K562 (cell line): ENCODE data around the gene ORMDL2. TPM values are rescaled to one million over a fixed set of nuclear protein-coding genes. Genes with fewer than 3 reads are reported as not detected.

Experiments used
- ADNP ChIP-seq: fragments of 200-800 bp; sonication (Bioruptor generic); IDR thresholded peaks from 2 replicates; pipeline ENCODE4 v1.6.1; 2016; ENCODE audit warnings: missing genetic modification characterization, missing compliant biosample characterization
- ARHGAP35 ChIP-seq: fragments of 450-650 bp; IDR thresholded peaks from 2 replicates; pipeline ENCODE4 v1.6.1; 2018; ENCODE audit not compliant: partially characterized antibody
- ASH1L ChIP-seq: fragments of 450-650 bp; IDR thresholded peaks from 2 replicates; pipeline ENCODE4 v1.6.1; 2018; ENCODE audit warnings: borderline replicate concordance, mild to moderate bottlenecking, low read depth; ENCODE audit not compliant: partially characterized antibody
- CBX1 ChIP-seq: sonication (generic); IDR thresholded peaks from 2 replicates; pipeline ENCODE4 v1.6.1; 2016; ENCODE audit warnings: antibody characterized with exemption, low read depth, mild to moderate bottlenecking
- CBX5 ChIP-seq: IDR thresholded peaks from 2 replicates; pipeline ENCODE4 v1.6.1; 2014; ENCODE audit warnings: low read depth, borderline replicate concordance
- COPS2 ChIP-seq: fragments of 450-650 bp; conservative IDR thresholded peaks from 2 replicates; pipeline ENCODE4 v1.6.1; 2016; ENCODE audit warnings: mild to moderate bottlenecking, moderate library complexity
- ELF1 ChIP-seq: fragments of 200-800 bp; sonication (Bioruptor generic); IDR thresholded peaks from 2 replicates; pipeline ENCODE4 v1.6.1; 2016; ENCODE audit warnings: missing genetic modification characterization, missing compliant biosample characterization
- FOS ChIP-seq: IDR thresholded peaks from 3 replicates; pipeline ENCODE4 v1.6.1; 2011; ENCODE audit not compliant: insufficient read length; ENCODE audit errors: extremely low read depth
- FOXA1 ChIP-seq: fragments of 450-650 bp; IDR thresholded peaks from 2 replicates; pipeline ENCODE4 v1.6.1; 2016; ENCODE audit warnings: mild to moderate bottlenecking, borderline replicate concordance
- HDAC8 ChIP-seq: fragments of 450-650 bp; IDR thresholded peaks from 2 replicates; pipeline ENCODE4 v1.6.1; 2016; ENCODE audit warnings: mild to moderate bottlenecking, missing genetic modification characterization, moderate library complexity, missing compliant biosample characterization
- KAT7 ChIP-seq: sonication (generic); formaldehyde crosslinking; IDR thresholded peaks from 2 replicates; pipeline ENCODE4 v1.8.0; 2022; ENCODE audit warnings: missing genetic modification reagents, mild to moderate bottlenecking, borderline replicate concordance
- KAT8 ChIP-seq: fragments of 450-650 bp; IDR thresholded peaks from 2 replicates; pipeline ENCODE4 v1.6.1; 2016; ENCODE audit warnings: low read depth, mild to moderate bottlenecking
- MBD2 ChIP-seq: sonication (generic); IDR thresholded peaks from 2 replicates; pipeline ENCODE4 v1.6.1; 2016; ENCODE audit warnings: low read depth, borderline replicate concordance
- NCOA4 ChIP-seq: fragments of 450-650 bp; IDR thresholded peaks from 2 replicates; pipeline ENCODE4 v1.6.1; 2018; ENCODE audit warnings: mild to moderate bottlenecking; ENCODE audit not compliant: partially characterized antibody
- PHB ChIP-seq: fragments of 250-450 bp; sonication (Bioruptor Pico); IDR thresholded peaks from 2 replicates; pipeline ENCODE4 v1.5.0; 2021
- PML ChIP-seq: IDR thresholded peaks from 2 replicates; pipeline ENCODE4 v1.6.1; 2012; ENCODE audit warnings: low read length, inconsistent platforms
- SMC3 ChIP-seq: conservative IDR thresholded peaks from 2 replicates; pipeline ENCODE4 v1.6.1; 2011; ENCODE audit warnings: low read depth, low read length, improper control_type of control experiment; ENCODE audit not compliant: insufficient read depth
- TEAD1 ChIP-seq, 2 experiments: fragments of 450-650 bp in 1 of 2; sonication (generic) in 1 of 2; formaldehyde crosslinking; IDR thresholded peaks; 2 replicates each; pipeline versions ENCODE4 v1.4.0 to v1.8.0; 2020 to 2022; ENCODE audit warnings: mild to moderate bottlenecking in 2 of 2, missing genetic modification reagents in 1 of 2
- TFAM ChIP-seq: fragments of 250-450 bp; sonication (Bioruptor Pico); conservative IDR thresholded peaks from 2 replicates; pipeline ENCODE4 v1.5.0; 2021; ENCODE audit warnings: mild to moderate bottlenecking, moderate library complexity
- TOE1 ChIP-seq, 2 experiments: fragments of 450-650 bp in 1 of 2; sonication (generic) in 1 of 2; formaldehyde crosslinking in 1 of 2; IDR thresholded peaks; 2 replicates each; pipeline versions ENCODE4 v1.7.1 to v1.8.0; 2016 to 2022; ENCODE audit warnings: borderline replicate concordance in 2 of 2, mild to moderate bottlenecking in 2 of 2, antibody characterized with exemption in 1 of 2, inconsistent platforms in 1 of 2, low read depth in 1 of 2, missing genetic modification reagents in 1 of 2, moderate library complexity in 1 of 2
- XRCC4 ChIP-seq: IDR thresholded peaks from one replicate; pipeline ENCODE4 v1.6.1; 2011; ENCODE audit not compliant: insufficient read depth, insufficient read length; ENCODE audit errors: extremely low read depth
- ZNF121 ChIP-seq: sonication (generic); formaldehyde crosslinking; conservative IDR thresholded peaks from 2 replicates; pipeline ENCODE4 v1.8.0; 2022; ENCODE audit warnings: missing genetic modification reagents
- ZNF134 ChIP-seq: fragments of 250-450 bp; sonication (Bioruptor Pico); conservative IDR thresholded peaks from 2 replicates; pipeline ENCODE4 v1.4.0; 2020
- ZNF146 ChIP-seq: IDR thresholded peaks from one replicate; pipeline ENCODE4 v1.6.1; 2018; ENCODE audit warnings: missing compliant biosample characterization; ENCODE audit not compliant: unreplicated experiment
- ZNF263 ChIP-seq: sonication (generic); formaldehyde crosslinking; IDR thresholded peaks from 2 replicates; pipeline ENCODE4 v1.8.0; 2022; ENCODE audit warnings: mild to moderate bottlenecking, missing genetic modification reagents, borderline replicate concordance
- ZNF41 ChIP-seq: fragments of 250-450 bp; sonication (Bioruptor Pico); conservative IDR thresholded peaks from 2 replicates; pipeline ENCODE4 v1.4.0; 2020; ENCODE audit warnings: mild to moderate bottlenecking
- ZNF431 ChIP-seq: sonication (generic); formaldehyde crosslinking; IDR thresholded peaks from 2 replicates; pipeline ENCODE4 v1.8.0; 2022; ENCODE audit warnings: mild to moderate bottlenecking, missing genetic modification reagents
- ZNF589 ChIP-seq: fragments of 200-800 bp; sonication (Bioruptor generic); IDR thresholded peaks from 2 replicates; pipeline ENCODE4 v1.6.1; 2016; ENCODE audit warnings: low read depth, missing genetic modification characterization, missing compliant biosample characterization
- polyA plus RNA-seq, 8 experiments: library from polyadenylated mRNA; depleted of rRNA in 4 of 8; stranded (reverse) in 5 of 8; unstranded in 3 of 8; fragments of >200 nt; fragmentation: Nextera tagmentation in 2 of 8; fragmentation: Illumina TruSeq in 1 of 8; extraction: Ambion mirVana in 2 of 8; extraction: Trizol in 1 of 8; gene quantifications; 2 replicates each; pipeline versions ENCODE4 v1.2.1 to v1.2.3, GENCODE V29; 2011 to 2014; ENCODE audit warnings: inconsistent platforms in 1 of 8, missing spikeins in 1 of 8
- total RNA-seq, 7 experiments: library from RNA; depleted of rRNA in 6 of 7; stranded (reverse); fragments of >200 nt in 6 of 7; fragmentation: Illumina TruSeq in 2 of 7; extraction: Trizol in 2 of 7; gene quantifications; 2 replicates each; pipeline versions ENCODE4 v1.2.1 to v1.2.3, GENCODE V29; 2011 to 2021; ENCODE audit warnings: low replicate concordance in 1 of 7
- TF ChIP-seq, protein P1 (sequence below): fragments of 250-450 bp; sonication (Bioruptor Pico); IDR thresholded peaks from 2 replicates; pipeline ENCODE4 v1.6.1; 2021; ENCODE audit warnings: mild to moderate bottlenecking
- TF ChIP-seq, protein P2 (sequence below): sonication (generic); formaldehyde crosslinking; IDR thresholded peaks from 2 replicates; pipeline ENCODE4 v1.8.0; 2022; ENCODE audit warnings: missing genetic modification reagents, mild to moderate bottlenecking, borderline replicate concordance

Gene ORMDL2
- total and polyA plus RNA-seq, 9 of the 15 experiments (the other 6 are each of a cell fraction or from before 2014, with no cell fraction given): 9.9 to 113 (median 34.4) TPM

DNA sequence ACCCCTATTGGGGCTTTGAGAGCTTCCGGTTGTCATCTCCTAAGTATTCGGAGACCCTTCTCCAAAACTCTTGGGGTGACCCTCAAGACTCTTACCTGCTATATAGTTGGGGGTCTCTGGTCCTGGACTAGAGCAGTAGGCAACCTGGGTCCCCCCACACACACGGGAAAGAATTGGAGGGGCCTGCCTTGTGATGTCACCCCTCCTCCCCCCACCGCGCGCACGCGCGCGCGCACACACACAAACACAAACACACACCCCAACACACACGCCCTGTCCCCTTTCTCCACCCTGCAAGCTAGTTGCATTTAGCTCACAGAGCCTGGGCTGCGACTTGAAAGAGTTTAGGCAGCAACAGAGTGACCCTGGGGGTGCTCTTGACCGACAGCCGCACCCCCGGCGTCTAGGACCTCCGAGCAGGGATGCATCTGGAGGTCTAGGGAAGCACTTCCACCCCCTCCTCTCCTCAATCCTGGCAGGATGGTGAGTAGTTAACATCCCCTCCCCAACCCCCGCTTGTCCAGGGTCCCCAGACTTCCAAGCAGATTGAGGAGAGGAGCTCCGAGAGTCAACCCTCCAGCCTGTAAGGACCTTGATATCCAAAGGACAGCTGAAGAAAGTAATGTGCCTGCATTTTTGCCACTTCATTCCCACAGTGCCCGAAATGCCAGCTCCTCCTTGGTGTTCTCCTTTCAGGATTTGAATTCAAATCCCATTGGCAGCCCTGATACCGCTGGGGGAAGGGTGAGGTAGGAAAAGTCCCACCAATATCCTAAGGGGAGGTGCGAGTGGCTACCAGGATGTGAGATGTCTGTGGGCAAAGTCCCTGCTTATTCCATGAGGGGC is 13.0 kb downstream of the ORMDL2 start (continued):
- TF ChIP-seq CBX5 (no peak), ZNF146 (CRISPR knock-in tag) (no peak), MBD2 (peak; percentile 73), SMC3 (no peak), HDAC8 (tag) (no peak), PHB (no peak), FOXA1 (no peak), FOS (no peak), TFAM (CRISPR knock-in tag) (no peak), ZNF121 (no peak), ADNP (tag) (no peak), ELF1 (tag) (no peak; the same call in 1 of the 2 replicates), ZNF431 (CRISPR knock-in tag) (no peak), ASH1L (peak; percentile 69), PML (0 out of 2 replicates have a peak, but pooled peaks have one; percentile 17), KAT7 (CRISPR knock-in tag) (no peak), XRCC4 (no peak), ZNF263 (CRISPR knock-in tag) (no peak), COPS2 (no peak), ZNF134 (CRISPR knock-in tag) (no peak), ARHGAP35 (no peak), KAT8 (no peak), NCOA4 (no peak), ZNF41 (no peak), CBX1 (no peak), TOE1 (IDR thresholded peaks at IDR 0.05; ENCODE audit: borderline replicate concordance) (peak; percentile 92), TOE1 (CRISPR knock-in tag; IDR thresholded peaks at IDR 0.05; ENCODE audit: borderline replicate concordance, low read depth) (no peak), TEAD1 (CRISPR knock-in tag; IDR thresholded peaks at IDR 0.05) (peak in 1 of 2 experiments; percentile 68; a peak in 1 of 4 replicates), ZNF589 (CRISPR knock-in tag) (no peak)
- TF ChIP-seq, protein P1, sequence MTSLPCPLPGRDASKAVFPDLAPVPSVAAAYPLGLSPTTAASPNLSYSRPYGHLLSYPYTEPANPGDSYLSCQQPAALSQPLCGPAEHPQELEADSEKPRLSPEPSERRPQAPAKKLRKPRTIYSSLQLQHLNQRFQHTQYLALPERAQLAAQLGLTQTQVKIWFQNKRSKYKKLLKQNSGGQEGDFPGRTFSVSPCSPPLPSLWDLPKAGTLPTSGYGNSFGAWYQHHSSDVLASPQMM (CRISPR knock-in tag): no peak
- TF ChIP-seq, protein P2, sequence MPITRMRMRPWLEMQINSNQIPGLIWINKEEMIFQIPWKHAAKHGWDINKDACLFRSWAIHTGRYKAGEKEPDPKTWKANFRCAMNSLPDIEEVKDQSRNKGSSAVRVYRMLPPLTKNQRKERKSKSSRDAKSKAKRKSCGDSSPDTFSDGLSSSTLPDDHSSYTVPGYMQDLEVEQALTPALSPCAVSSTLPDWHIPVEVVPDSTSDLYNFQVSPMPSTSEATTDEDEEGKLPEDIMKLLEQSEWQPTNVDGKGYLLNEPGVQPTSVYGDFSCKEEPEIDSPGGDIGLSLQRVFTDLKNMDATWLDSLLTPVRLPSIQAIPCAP (CRISPR knock-in tag): no peak
